Calu3 (cell line): Measurements from ENCODE around the gene DUSP22. TPM values are rescaled to one million over a fixed set of nuclear protein-coding genes. Genes with fewer than 3 reads are reported as not detected.

ENCODE experiments used
- BruUV-seq: library from RNA; stranded (reverse); fragments of 400-500 nt; replicated peaks from 2 replicates; lab custom pipeline; 2021; lab: Mats Ljungman, UMichigan
- CTCF ChIA-PET: fragments of 300-600 bp; sonication (Branson Sonifier 250); formaldehyde crosslinking; loops from one replicate; lab custom pipeline; 2022; ENCODE audit warnings: antibody characterized with exemption; lab: Charles Lee
- DNase-seq: peaks from one replicate; pipeline ENCODE4 v3.0.0; 2022
- H3K27ac Mint-ChIP-seq: one replicate; pipeline ENCODE4 v1.8.0; 2022; ENCODE audit warnings: mixed read lengths; ENCODE audit not compliant: unreplicated experiment
- H3K27me3 Mint-ChIP-seq: one replicate; pipeline ENCODE4 v1.8.0; 2022; ENCODE audit warnings: mixed read lengths; ENCODE audit not compliant: unreplicated experiment
- H3K36me3 Mint-ChIP-seq: one replicate; pipeline ENCODE4 v1.8.0; 2022; ENCODE audit warnings: mild to moderate bottlenecking, moderate library complexity, mixed read lengths; ENCODE audit not compliant: insufficient read depth, unreplicated experiment
- H3K4me1 Mint-ChIP-seq: one replicate; pipeline ENCODE4 v1.8.0; 2022; ENCODE audit warnings: mild to moderate bottlenecking, low read depth, mixed read lengths; ENCODE audit not compliant: unreplicated experiment
- H3K4me3 Mint-ChIP-seq: one replicate; pipeline ENCODE4 v1.8.0; 2022; ENCODE audit warnings: mild to moderate bottlenecking, low read depth, moderate library complexity, mixed read lengths; ENCODE audit not compliant: unreplicated experiment
- H3K9me3 Mint-ChIP-seq: one replicate; pipeline ENCODE4 v1.8.0; 2022; ENCODE audit warnings: low read depth, mixed read lengths; ENCODE audit not compliant: unreplicated experiment
- CTCF ChIP-seq: fragments of 200-600 bp; IDR thresholded peaks from one replicate; pipeline ENCODE4 v1.8.0; 2022; ENCODE audit warnings: antibody characterized with exemption; ENCODE audit not compliant: unreplicated experiment
- intact Hi-C: fragments of 100-400 bp; cut with micrococcal nuclease; formaldehyde crosslinking; loops from one replicate; pipeline ENCODE4 v1.10.0; 2022; ENCODE audit not compliant: unreplicated experiment
- total RNA-seq: library from RNA; stranded (reverse); gene quantifications from 2 replicates; pipeline ENCODE4 v1.2.3, GENCODE V29; 2022

DUSP22 gene
- total RNA-seq, 1 experiment from 2014 or later, result 14.7 TPM

GRCh38 chr6:398558-399078 is 106.3 kb downstream of the DUSP22 start:
- TF ChIP-seq CTCF, result no peak
- CTCF ChIA-PET, result no interaction called here
- peaks cover 5% of the 10 kb centered on the region for H3K4me1 Mint-ChIP-seq
- intact Hi-C loops, result no loop called here
- no peak overlapping the region for H3K27ac Mint-ChIP-seq
- H3K4me3 Mint-ChIP-seq, result no peak overlapping the region
- BruUV-seq, result no TSS peak
- H3K9me3 Mint-ChIP-seq, result no peaks in the 10 kb centered on the region
- H3K27me3 Mint-ChIP-seq, result peaks cover 50% of the 10 kb centered on the region
- peaks cover 4% of the 10 kb centered on the region for H3K36me3 Mint-ChIP-seq
- no peak for DNase-seq

- H3K4me1 Mint-ChIP-seq, result no peaks in the 10 kb centered on the region
- no peak for TF ChIP-seq CTCF
- peaks cover 50% of the 10 kb centered on the region for H3K27me3 Mint-ChIP-seq
- intact Hi-C loops, result no loop called here
- no TSS peak for BruUV-seq
- DNase-seq, result no peak
- CTCF ChIA-PET, result no interaction called here
- H3K27ac Mint-ChIP-seq, result no peak overlapping the region
- no peak overlapping the region for H3K4me3 Mint-ChIP-seq
- no peaks in the 10 kb centered on the region for H3K36me3 Mint-ChIP-seq
- no peaks in the 10 kb centered on the region for H3K9me3 Mint-ChIP-seq
Observed at GRCh38 chr6:399785-400534, 107.7 kb downstream of the DUSP22 start.

- no peaks in the 10 kb centered on the region for H3K36me3 Mint-ChIP-seq
- no peaks in the 10 kb centered on the region for H3K4me1 Mint-ChIP-seq
- H3K27ac Mint-ChIP-seq, result no peak overlapping the region
- DNase-seq, result no peak
- H3K27me3 Mint-ChIP-seq, result peaks cover 42% of the 10 kb centered on the region
- BruUV-seq, result no TSS peak
- intact Hi-C loops, result no loop called here
- no peaks in the 10 kb centered on the region for H3K9me3 Mint-ChIP-seq
- CTCF ChIA-PET, result no interaction called here
- H3K4me3 Mint-ChIP-seq, result no peak overlapping the region
- TF ChIP-seq CTCF, result no peak
Observed at GRCh38 chr6:400815-401214, 108.5 kb downstream of the DUSP22 start.

Other genes starting within 250 kb of the DUSP22 start
- not detected in 2 replicates for gene IRF4, start 99.3 kb downstream of the DUSP22 start, total RNA-seq